ENCODE results near the gene ABCA7.
A peak's percentile ranks its signal among the peaks of the same experiment; 100 is the strongest.

ABCA7 gene

DNA sequence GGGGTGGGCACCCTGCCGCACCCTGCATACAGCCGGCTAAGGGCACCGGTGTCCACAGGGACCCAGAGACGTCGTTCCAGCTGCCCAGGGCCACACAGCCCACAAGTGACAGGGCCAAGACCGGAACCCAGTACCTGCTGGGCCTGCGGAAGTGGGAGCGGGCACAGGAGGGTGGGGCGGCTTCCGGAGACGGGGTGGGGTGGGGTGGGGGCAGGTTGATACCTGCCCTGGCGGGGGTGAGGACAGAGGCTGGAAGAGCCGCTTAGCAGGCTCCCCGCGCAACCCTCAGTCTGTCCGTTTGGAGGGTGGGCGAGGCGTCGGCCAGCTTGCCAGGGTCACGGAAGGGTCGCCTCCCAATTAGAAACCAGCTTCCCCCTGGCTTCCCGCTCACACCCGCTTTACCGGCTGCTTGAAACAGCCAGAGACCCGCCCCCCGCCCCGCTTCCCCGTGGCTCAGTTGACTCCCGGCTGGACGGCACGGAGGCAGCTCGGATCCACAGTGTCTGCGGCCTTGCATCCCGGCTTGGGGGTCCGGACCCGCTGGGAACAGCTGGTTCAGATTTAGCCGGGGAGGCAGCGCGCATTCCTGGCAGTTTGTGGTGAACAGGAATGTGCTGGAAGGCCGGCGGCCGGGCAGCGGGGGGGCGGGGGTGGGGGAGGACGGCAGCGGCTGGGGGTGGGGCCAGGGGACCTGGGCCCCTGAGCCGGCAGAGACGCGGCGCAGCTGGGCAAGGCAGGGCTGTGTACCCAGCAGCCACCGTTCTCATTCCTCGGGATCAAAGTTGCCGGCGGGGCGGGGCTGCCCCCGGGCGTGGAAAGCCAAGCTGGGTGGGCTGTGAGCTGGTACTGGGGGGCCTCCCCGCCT, 11.6 kb upstream of the ABCA7 start:
- intact Hi-C loops (cut with DNase I): no loop called here
- DNase-seq: no peak

DNA sequence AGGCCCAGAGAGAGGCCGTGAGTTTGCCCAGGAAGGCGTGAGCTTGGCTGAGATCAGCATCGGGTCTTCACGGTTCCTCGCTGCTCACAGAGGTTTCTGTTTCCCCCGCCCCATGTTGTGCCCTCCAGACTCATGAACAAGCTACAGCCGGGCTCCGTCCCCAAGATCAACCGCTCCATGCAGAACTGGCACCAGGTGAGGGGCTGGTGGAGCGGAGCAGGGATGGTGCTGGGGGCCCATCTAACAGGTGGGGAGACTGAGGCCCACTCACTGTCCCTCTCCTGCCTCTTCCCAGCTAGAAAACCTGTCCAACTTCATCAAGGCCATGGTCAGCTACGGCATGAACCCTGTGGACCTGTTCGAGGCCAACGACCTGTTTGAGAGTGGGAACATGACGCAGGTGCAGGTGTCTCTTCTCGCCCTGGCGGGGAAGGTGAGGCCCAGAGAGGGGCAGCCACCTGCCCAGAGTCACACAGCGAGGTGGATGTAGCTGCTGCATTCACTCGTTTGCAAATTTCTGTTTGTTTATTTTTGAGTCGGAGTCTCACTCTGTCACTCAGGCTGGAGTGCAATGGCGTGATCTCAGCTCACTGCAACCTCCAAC, 7.5 kb upstream of the ABCA7 start:
- no peak for DNase-seq
- intact Hi-C loops (cut with DNase I): no loop called here

DNA sequence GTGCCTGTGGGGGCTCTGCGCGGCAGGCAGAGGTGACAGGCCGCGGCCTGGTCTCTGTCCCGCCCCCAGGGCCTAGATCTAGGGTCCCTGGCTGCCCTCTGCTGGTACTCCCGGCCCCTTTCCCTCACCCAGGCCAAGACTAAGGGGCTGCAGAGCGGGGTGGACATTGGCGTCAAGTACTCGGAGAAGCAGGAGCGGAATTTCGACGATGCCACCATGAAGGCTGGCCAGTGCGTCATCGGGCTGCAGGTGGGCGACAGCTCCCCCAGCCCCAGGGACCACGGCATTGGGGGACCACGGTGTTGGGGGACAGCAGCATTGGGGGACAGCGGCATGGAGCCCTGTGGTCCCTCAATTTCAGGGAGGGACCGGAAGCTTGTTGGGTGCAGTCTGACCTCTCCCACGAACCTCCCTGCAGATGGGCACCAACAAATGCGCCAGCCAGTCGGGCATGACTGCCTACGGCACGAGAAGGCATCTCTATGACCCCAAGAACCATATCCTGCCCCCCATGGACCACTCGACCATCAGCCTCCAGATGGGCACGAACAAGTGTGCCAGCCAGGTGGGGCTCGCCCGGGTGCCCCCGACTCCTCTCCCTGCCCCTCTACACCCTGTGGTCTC, 3.8 kb upstream of the ABCA7 start:
- DNase-seq: no peak
- intact Hi-C loops (cut with DNase I): no loop called here

DNA sequence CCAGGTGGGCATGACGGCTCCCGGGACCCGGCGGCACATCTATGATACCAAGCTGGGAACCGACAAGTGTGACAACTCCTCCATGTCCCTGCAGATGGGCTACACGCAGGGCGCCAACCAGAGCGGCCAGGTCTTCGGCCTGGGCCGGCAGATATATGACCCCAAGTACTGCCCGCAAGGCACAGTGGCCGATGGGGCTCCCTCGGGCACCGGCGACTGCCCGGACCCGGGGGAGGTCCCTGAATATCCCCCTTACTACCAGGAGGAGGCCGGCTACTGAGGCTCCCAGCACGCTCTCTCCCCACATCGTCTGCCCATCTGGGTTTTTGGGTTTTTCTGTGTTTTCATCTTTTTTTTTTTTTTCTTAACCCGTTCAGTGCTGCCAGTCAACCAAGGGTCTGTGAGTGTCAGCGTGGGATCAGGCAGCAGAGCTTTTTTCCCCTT, 2.3 kb upstream of the ABCA7 start:
- no peak for DNase-seq
- intact Hi-C loops (cut with DNase I): no loop called here

DNA sequence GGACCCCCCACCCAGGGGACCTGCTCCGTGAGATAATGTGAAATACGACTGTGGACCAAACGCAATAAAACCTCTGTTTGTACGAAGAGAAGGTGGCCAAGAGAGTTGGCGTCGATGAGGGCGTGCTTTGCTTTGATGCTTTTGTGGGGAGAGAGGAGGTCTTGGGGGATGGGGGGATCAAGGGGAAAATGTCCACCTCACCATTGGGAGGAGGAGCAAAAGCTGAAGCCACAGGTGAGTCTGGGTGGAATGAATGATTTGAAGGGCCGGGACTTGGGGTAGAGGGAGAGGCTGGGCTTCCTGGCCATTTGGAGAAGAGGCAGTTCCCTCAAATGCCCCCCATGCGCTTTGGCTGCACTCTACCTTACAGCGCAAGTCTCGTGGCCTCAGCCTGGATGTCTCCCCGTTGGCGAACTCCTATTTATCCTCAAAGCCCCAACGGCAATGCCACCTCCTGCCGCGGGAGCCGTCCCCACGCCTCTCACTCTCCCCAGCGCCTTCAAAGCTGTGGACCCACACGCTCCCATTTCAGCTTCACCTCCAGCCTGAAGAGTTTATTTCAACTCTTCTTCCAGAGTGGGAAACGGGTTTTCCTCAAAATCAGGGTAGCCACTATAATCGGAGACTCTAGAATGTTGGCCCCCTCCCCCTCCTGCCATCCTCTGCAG, 795 bp upstream of the ABCA7 start:
- intact Hi-C loops (cut with DNase I): no loop called here
- DNase-seq: no peak

DNA sequence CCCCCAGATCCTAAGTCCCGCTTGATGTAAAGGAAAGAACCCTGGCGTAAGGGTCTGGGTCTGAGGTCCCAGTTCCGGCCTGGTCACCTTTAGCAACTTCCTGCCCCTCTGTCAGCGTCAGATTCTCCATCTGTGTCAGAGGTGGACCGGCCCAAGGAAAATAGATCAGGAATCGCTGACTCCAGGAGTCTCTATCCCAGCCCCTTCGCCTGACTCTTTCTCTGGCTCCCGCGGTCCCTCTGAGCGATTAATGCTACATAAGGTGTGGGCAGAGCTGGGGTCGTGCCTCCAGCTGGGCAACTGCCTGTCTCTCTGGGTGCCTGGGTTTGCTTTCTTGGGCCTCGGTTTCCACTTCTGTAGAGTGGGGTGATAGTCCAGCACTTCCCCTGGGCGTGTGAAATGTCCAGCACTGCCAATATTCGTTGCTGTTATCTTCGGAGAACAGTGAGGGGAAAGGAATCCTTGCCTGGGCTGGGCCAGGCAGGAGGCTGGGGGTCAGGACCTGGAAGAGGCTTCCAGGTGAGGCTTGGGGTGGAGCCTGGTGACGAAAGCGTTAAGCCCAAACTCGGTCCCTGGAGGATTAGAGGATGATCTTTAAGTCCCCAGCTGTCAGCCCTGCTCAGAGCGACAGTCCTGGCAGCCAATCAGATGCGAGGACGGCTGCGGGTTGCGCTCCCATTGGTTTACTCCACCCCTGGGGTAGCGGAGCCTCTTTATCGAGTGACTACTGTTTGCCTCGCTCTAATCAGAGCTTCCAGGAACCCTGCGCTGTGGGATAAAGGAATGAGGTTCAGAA, 767 bp downstream of the ABCA7 start:
- DNase-seq: peak; percentile 86 to 97 (median 95)
- intact Hi-C loops (cut with DNase I): no loop called here

DNA sequence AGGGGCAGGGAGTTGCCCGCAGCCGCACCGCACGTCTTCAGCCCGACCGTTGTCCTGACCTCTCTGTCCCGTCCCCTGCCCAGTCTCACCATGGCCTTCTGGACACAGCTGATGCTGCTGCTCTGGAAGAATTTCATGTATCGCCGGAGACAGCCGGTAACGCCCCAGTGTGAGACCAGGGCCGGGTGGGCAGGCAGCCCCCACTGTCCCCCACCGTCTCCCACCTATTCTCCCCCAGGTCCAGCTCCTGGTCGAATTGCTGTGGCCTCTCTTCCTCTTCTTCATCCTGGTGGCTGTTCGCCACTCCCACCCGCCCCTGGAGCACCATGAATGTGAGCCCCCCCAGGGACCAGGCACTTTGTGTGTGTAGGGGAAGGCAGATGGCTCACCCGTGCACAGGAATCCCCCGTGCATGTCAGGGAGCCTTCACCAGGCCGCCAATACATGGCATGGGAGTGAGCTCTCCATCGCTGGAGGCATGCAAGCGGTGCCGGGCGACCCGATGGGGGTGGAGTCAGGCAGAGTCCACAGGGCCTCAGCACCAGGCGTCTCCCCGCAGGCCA, 1.4 kb downstream of the ABCA7 start:
- intact Hi-C loops (cut with DNase I): no loop called here
- no peak for DNase-seq

DNA sequence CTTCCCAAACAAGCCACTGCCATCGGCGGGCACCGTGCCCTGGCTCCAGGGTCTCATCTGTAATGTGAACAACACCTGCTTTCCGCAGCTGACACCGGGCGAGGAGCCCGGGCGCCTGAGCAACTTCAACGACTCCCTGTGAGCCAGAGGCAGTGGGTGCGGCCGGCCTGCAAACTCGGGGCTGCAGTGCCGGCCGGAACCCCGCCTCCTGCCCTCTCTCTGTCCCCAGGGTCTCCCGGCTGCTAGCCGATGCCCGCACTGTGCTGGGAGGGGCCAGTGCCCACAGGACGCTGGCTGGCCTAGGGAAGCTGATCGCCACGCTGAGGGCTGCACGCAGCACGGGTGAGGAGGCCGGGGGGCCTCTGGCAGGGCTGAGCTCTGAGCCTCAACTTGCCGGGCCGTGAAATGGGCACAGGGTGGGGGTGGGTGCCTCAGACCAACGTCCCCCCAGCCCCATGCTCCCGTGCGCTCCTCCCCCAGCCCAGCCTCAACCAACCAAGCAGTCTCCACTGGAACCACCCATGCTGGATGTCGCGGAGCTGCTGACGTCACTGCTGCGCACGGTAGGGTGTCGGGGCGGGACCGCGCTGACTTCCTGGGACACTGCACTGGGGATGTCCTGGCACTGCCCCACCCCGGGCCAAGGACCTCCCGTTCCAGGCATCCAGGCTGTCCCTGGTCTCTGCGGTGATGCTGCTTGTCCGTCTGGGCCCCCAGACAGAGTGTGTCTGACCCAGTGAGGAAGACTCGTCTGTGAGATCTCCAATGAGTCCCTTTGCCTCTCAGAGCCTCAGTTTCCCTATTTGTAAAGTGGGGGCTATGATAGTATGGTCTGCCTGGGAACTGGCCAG, 2.2 kb downstream of the ABCA7 start:
- intact Hi-C loops (cut with DNase I): no loop called here
- no peak for DNase-seq

DNA sequence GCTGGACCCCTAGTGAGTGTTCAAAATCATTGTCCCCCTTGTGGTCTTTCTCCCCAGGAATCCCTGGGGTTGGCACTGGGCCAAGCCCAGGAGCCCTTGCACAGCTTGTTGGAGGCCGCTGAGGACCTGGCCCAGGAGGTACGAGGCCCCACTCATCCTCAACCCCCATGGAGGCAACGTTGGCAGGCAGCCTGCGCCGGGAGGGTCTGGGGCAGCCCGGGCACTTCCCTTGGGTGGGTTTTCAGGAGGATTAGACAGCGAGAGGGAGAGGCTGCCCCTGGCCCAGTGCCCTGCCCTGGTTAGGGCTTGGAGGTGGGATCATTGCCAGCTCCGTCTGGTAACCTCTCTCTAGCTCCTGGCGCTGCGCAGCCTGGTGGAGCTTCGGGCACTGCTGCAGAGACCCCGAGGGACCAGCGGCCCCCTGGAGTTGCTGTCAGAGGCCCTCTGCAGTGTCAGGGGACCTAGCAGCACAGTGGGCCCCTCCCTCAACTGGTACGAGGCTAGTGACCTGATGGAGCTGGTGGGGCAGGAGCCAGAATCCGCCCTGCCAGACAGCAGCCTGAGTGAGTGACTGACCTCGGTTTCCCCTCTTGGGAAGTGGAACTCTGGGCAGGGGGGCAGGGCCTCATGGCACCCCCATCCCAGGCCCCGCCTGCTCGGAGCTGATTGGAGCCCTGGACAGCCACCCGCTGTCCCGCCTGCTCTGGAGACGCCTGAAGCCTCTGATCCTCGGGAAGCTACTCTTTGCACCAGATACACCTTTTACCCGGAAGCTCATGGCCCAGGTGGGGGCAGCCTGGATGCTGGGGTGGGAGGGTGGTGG, 3.0 kb downstream of the ABCA7 start:
- intact Hi-C loops (cut with DNase I): no loop called here
- DNase-seq: no peak

DNA sequence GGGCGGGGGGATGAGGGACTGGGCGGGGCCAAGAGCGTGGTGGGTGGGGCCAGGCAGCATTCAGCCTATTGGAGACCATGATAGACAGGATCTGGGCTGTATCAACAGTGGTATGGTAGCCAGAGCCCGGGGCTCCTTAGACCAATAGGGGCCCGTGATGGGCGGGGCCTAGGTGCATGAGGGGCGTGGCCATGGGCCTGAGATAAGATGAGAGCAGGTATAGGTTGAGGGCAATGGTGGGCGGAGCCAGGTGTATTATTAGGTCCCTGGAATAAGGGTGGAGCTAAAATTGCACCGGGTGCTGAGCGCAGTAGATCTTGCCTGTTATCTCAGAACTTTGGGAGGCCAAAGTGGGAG, 5.3 kb downstream of the ABCA7 start:
- DNase-seq: no peak
- intact Hi-C loops (cut with DNase I): no loop called here

DNA sequence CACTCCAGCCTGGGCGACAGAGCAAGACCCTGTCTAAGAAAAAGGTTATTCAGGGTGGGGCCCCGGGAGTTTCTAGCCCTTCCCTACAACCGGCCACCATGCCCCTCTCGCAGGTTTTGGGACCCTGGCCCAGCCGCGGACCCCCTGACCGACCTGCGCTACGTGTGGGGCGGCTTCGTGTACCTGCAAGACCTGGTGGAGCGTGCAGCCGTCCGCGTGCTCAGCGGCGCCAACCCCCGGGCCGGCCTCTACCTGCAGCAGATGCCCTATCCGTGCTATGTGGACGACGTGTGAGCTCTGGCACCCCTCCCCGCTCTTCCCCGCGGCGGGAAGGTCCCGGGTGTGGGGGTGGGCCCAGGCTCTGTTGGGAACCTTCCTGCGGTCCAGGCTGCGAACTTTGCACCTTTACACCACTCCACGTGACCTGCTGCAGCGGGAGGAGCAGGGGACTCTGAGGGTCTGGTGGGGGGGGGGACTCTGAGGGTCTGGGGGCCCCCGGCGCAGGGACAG, 6.3 kb downstream of the ABCA7 start:
- intact Hi-C loops (cut with DNase I): no loop called here
- no peak for DNase-seq

DNA sequence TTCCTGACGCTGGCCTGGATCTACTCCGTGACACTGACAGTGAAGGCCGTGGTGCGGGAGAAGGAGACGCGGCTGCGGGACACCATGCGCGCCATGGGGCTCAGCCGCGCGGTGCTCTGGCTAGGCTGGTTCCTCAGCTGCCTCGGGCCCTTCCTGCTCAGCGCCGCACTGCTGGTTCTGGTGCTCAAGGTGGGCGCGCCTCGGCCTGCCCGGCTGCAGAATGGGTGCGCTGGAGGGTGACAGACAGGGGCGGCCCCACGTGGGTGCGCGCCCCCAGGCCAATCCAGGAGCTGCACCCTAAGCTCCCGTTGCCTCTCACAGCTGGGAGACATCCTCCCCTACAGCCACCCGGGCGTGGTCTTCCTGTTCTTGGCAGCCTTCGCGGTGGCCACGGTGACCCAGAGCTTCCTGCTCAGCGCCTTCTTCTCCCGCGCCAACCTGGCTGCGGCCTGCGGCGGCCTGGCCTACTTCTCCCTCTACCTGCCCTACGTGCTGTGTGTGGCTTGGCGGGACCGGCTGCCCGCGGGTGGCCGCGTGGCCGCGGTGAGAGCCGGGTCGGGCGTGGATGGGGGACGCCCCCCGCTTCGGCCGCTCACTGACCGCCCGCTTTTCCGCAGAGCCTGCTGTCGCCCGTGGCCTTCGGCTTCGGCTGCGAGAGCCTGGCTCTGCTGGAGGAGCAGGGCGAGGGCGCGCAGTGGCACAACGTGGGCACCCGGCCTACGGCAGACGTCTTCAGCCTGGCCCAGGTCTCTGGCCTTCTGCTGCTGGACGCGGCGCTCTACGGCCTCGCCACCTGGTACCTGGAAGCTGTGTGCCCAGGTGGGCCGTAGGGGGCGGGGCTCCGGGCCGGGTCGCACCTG, 7.2 kb downstream of the ABCA7 start:
- intact Hi-C loops (cut with DNase I): no loop called here

DNA sequence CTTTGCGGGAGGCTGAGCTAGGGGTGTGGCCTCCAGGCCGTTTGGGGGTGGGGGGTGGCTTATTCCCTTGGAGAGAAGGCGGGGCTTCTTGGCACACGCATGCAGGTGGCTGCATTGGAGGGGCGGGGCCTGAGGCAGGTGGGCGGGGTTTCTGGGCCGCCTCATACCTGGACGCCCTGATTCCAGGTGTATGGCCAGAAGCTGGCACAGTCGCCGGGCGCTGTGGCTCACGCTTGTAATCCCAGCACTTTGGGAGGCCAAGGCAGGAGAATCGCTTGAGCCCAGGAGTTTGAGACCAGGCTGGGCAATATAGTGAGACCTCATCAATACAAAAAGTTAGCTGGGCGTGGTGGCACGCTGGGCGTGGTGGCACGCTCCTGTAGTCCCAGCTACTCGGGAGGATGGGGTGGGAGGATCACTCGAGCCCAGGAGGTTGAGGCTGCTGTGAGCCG, 7.8 kb downstream of the ABCA7 start:
- no peak for DNase-seq
- intact Hi-C loops (cut with DNase I): no loop called here

More for the DNA sequence above, 7.2 kb downstream of the ABCA7 start:
- DNase-seq: no peak

DNA sequence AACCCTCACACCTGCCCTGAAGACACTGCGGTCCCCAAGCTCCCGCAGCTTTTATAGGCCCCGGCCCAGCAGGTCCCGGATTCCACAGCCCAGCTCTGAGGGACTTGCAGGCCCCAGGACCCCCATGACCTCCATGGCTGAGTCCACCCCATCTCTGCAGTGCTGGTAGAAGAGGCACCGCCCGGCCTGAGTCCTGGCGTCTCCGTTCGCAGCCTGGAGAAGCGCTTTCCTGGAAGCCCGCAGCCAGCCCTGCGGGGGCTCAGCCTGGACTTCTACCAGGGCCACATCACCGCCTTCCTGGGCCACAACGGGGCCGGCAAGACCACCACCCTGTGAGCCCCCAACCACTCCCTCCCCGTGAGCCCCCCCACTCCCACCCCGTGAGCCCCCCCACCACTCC, 9.2 kb downstream of the ABCA7 start:
- no peak for DNase-seq
- intact Hi-C loops (cut with DNase I): no loop called here

DNA sequence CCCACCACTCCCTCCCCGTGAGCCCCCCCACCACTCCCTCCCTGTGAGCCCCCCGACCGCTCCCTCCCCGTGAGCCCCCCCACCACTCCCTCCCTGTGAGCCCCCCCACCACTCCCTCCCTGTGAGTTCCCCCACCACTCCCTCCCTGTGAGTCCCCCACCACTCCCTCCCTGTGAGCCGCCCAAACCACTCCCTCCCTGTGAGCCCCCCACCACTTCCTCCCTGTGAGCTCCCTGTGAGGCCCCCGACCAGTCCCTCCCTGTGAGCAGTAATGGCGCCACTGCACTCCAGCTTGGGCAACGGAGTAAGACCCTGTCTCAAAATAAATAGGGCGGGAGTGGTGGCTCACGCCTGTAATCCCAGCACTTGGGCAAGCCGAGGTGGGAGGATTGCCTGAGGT, 9.9 kb downstream of the ABCA7 start:
- DNase-seq: no peak
- intact Hi-C loops (cut with DNase I): no loop called here

Data from head of caudate nucleus (tissue), 42 donors.